NCI-H2029 treated with DMSO at 0.1 percent for 48 hours (cell line): Measurements from ENCODE around the gene PCSK2.

ENCODE experiments used
- DNase-seq: peaks from one replicate; lab custom pipeline; 2025; lab: John Stamatoyannopoulos, UW

Gene PCSK2

GRCh38 chr20:17395729-17396128, 168.9 kb downstream of the PCSK2 start:
- no peak for DNase-seq

- no peak for DNase-seq
These were observed 172.6 kb downstream of the PCSK2 start for GRCh38 chr20:17399303-17399985.

GRCh38 chr20:17403461-17403860, 176.6 kb downstream of the PCSK2 start:
- DNase-seq, result no peak

- no peak for DNase-seq
These were observed 179.3 kb downstream of the PCSK2 start for GRCh38 chr20:17406051-17406590.

- no peak for DNase-seq
These were observed 180.7 kb downstream of the PCSK2 start for GRCh38 chr20:17407550-17407949.

GRCh38 chr20:17417225-17417624, 190.4 kb downstream of the PCSK2 start:
- DNase-seq, result no peak

- no peak for DNase-seq
These were observed 191.9 kb downstream of the PCSK2 start for GRCh38 chr20:17418737-17419136.

- peak; percentile 64 for DNase-seq
These were observed 192.7 kb downstream of the PCSK2 start for GRCh38 chr20:17419479-17420041.

GRCh38 chr20:17421493-17421892, 194.7 kb downstream of the PCSK2 start:
- no peak for DNase-seq

- DNase-seq, result no peak
These were observed 196.9 kb downstream of the PCSK2 start for GRCh38 chr20:17423782-17424181.

- no peak for DNase-seq
These were observed 200.8 kb downstream of the PCSK2 start for GRCh38 chr20:17427638-17428037.

GRCh38 chr20:17430125-17430950, 203.5 kb downstream of the PCSK2 start:
- peak; percentile 39 for DNase-seq

- peak; percentile 45 for DNase-seq
These were observed 205.0 kb downstream of the PCSK2 start for GRCh38 chr20:17431621-17432364.

- DNase-seq, result no peak
These were observed 209.8 kb downstream of the PCSK2 start for GRCh38 chr20:17436664-17437063.

- DNase-seq, result no peak
These were observed 210.4 kb downstream of the PCSK2 start for GRCh38 chr20:17437251-17437650.

GRCh38 chr20:17438436-17439039, 211.7 kb downstream of the PCSK2 start:
- DNase-seq, result no peak

GRCh38 chr20:17439616-17440296, 212.9 kb downstream of the PCSK2 start:
- DNase-seq, result no peak

GRCh38 chr20:17441745-17442144, 214.9 kb downstream of the PCSK2 start:
- no peak for DNase-seq

GRCh38 chr20:17442588-17442987, 215.7 kb downstream of the PCSK2 start:
- no peak for DNase-seq

GRCh38 chr20:17443131-17443858, 216.5 kb downstream of the PCSK2 start:
- DNase-seq, result no peak
